SU-DHL-6 (cell line): ENCODE measurements around the gene MAP3K19.

Experiments
- H2AFZ ChIP-seq: fragments of 200-600 bp; sonication (generic); 2 replicates; pipeline ENCODE4 v1.6.1; 2014; ENCODE audit warnings: low read depth, mild to moderate bottlenecking, moderate library complexity, mixed read lengths, antibody characterized with exemption, low read length; ENCODE audit not compliant: severe bottlenecking
- H3F3A ChIP-seq: fragments of 200-600 bp; shearing (Covaris generic); 2 replicates; pipeline ENCODE4 v1.6.0; 2016; ENCODE audit warnings: antibody characterized with exemption, mild to moderate bottlenecking; ENCODE audit not compliant: insufficient read depth
- H3K27ac ChIP-seq: fragments of 200-600 bp; sonication (generic); 2 replicates; pipeline ENCODE4 v1.5.1; 2016; ENCODE audit warnings: low read depth, mild to moderate bottlenecking, low read length, moderate library complexity, mixed read lengths
- H3K27me3 ChIP-seq: fragments of 200-600 bp; sonication (generic), shearing (Covaris generic); 2 replicates; pipeline ENCODE4 v1.6.0; 2014; ENCODE audit warnings: mild to moderate bottlenecking, low read length
- H3K36me3 ChIP-seq: fragments of 200-600 bp; sonication (generic); 2 replicates; pipeline ENCODE4 v1.6.1; 2014; ENCODE audit warnings: mild to moderate bottlenecking, low read length, mixed read lengths
- H3K4me2 ChIP-seq: fragments of 300-600, 200-600 bp; shearing (Covaris generic), sonication (generic); 2 replicates; pipeline ENCODE4 v1.6.0; 2014; ENCODE audit warnings: low read length, low read depth, mild to moderate bottlenecking; ENCODE audit not compliant: poor library complexity, severe bottlenecking
- H3K4me3 ChIP-seq: fragments of 200-600 bp; sonication (generic); 2 replicates; pipeline ENCODE4 v1.5.1; 2014; ENCODE audit warnings: antibody characterized with exemption, low read length, mild to moderate bottlenecking, mixed read lengths; ENCODE audit not compliant: insufficient read depth, poor library complexity, severe bottlenecking
- H3K79me2 ChIP-seq: fragments of 200-600 bp; sonication (generic); 2 replicates; pipeline ENCODE4 v1.6.1; 2014; ENCODE audit warnings: mild to moderate bottlenecking, low read length, moderate library complexity; ENCODE audit not compliant: insufficient read depth
- H3K9ac ChIP-seq: fragments of 200-600 bp; sonication (generic); 2 replicates; pipeline ENCODE4 v1.7.0; 2014; ENCODE audit warnings: mild to moderate bottlenecking, low read length
- H3K9me2 ChIP-seq: fragments of 200-600 bp; sonication (generic); replicated peaks from 2 replicates; pipeline ENCODE4 v1.6.1; 2014; ENCODE audit warnings: low read length; ENCODE audit not compliant: insufficient read depth
- H3K9me3 ChIP-seq: fragments of 200-600 bp; sonication (generic); 2 replicates; pipeline ENCODE4 v1.6.1; 2014; ENCODE audit warnings: low read length, mixed read lengths; ENCODE audit not compliant: insufficient read depth
- H4K20me1 ChIP-seq: fragments of 200-600 bp; sonication (generic); 2 replicates; pipeline ENCODE4 v1.6.1; 2014; ENCODE audit warnings: low read depth, mild to moderate bottlenecking, antibody characterized with exemption, low read length, moderate library complexity, mixed read lengths
- CTCF ChIP-seq: fragments of 200-600 bp; sonication (generic); IDR thresholded peaks from one replicate; pipeline ENCODE4 v1.5.1; 2017; ENCODE audit warnings: antibody characterized with exemption, mild to moderate bottlenecking, low read length, moderate library complexity; ENCODE audit not compliant: insufficient read depth, poor library complexity, severe bottlenecking
- EZH2phosphoT487 ChIP-seq: fragments of 200-600 bp; sonication (generic), shearing (Covaris generic); conservative IDR thresholded peaks from 2 replicates; pipeline ENCODE4 v1.6.1; 2018; ENCODE audit warnings: mild to moderate bottlenecking, antibody characterized with exemption, low read length, moderate library complexity, mixed read lengths

Gene MAP3K19

GRCh38 chr2:134999521-134999920 lies 47.7 kb downstream of the MAP3K19 start:
- H3K36me3 ChIP-seq: no peaks in the 10 kb centered on the region
- H3K4me3 ChIP-seq: no peak overlapping the region
- H3K9me3 ChIP-seq: no peaks in the 10 kb centered on the region
- no peak overlapping the region for H3K27ac ChIP-seq
- H3F3A ChIP-seq: no peaks in the 10 kb centered on the region
- no peak overlapping the region for H2AFZ ChIP-seq
- H3K79me2 ChIP-seq: no peaks in the 10 kb centered on the region
- no peak for TF ChIP-seq CTCF
- H3K4me2 ChIP-seq: no peak overlapping the region
- H3K9ac ChIP-seq: no peak overlapping the region
- no peaks in the 10 kb centered on the region for H3K27me3 ChIP-seq
- H3K9me2 ChIP-seq: no peaks in the 10 kb centered on the region
- H4K20me1 ChIP-seq: no peaks in the 10 kb centered on the region

GRCh38 chr2:134988994-134989605 lies 58.1 kb downstream of the MAP3K19 start:
- no peaks in the 10 kb centered on the region for H3K9me3 ChIP-seq
- H3K79me2 ChIP-seq: no peaks in the 10 kb centered on the region
- no peak overlapping the region for H2AFZ ChIP-seq
- no peaks in the 10 kb centered on the region for H3F3A ChIP-seq
- H3K9me2 ChIP-seq: no peaks in the 10 kb centered on the region
- H3K4me3 ChIP-seq: no peak overlapping the region
- no peaks in the 10 kb centered on the region for H3K36me3 ChIP-seq
- H4K20me1 ChIP-seq: no peaks in the 10 kb centered on the region
- H3K27ac ChIP-seq: no peak overlapping the region
- H3K9ac ChIP-seq: no peak overlapping the region
- TF ChIP-seq EZH2phosphoT487 (no peak), CTCF (peak; percentile 38)
- H3K4me2 ChIP-seq: no peak overlapping the region
- no peaks in the 10 kb centered on the region for H3K27me3 ChIP-seq

- H3K9me3 ChIP-seq: no peaks in the 10 kb centered on the region
- H3K4me2 ChIP-seq: no peak overlapping the region
- H3K9me2 ChIP-seq: no peaks in the 10 kb centered on the region
- no peak overlapping the region for H3K27ac ChIP-seq
- H3F3A ChIP-seq: no peaks in the 10 kb centered on the region
- no peaks in the 10 kb centered on the region for H3K36me3 ChIP-seq
- H4K20me1 ChIP-seq: no peaks in the 10 kb centered on the region
- no peak overlapping the region for H3K4me3 ChIP-seq
- H3K27me3 ChIP-seq: no peaks in the 10 kb centered on the region
- H3K79me2 ChIP-seq: no peaks in the 10 kb centered on the region
- no peak overlapping the region for H2AFZ ChIP-seq
- no peak overlapping the region for H3K9ac ChIP-seq
- TF ChIP-seq EZH2phosphoT487: no peak
- no peak for TF ChIP-seq CTCF
Observed at GRCh38 chr2:134985061-134985460, 62.2 kb downstream of the MAP3K19 start.
